ENCODE data around the gene WDR5.
A peak's percentile ranks its signal among the peaks of the same experiment; 100 is the strongest.
"Not testable (repeated sequence)": the region's sequence is repeated elsewhere in the genome, so short reads cannot be mapped to it uniquely, and the experiment has no call there.

WDR5 gene

DNA sequence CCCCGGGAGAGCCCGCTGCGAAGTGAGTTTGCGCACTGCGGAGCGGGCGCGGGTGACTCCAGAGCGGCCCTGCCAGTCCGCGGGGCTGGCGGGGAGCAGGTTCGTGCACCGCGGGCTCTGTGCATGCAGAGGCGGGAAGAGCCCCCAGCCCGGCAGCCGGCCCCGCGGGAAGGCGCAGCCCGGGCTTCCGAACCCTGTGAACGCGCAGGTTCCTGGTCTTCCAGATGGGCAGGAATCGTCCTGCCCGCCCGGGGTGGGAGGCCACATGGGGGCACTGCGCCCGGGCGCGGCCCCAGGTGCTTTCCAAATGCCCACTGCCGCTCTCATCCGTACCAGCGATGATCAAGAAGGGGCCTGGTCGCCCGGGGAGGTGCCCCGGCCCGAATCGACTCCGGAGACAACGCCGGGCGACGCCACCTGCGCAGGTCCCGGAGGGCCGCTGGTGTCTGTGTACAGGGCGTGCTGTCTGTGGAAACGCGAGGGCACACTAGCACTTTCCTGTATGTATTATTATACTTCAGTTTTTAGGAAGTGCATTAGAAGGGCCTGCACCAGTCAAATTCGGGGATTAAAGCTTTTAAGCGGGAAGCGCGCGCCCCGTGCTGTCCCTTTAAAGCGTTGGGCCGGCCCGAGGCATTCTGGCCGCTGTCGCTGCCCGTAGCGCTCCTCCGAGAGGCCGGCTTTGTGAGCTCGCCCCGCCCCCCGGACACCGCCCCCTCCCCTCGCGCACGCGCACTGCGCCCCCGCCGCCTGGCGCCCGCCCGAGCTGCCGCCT, at the start of gene WDR5:
Gene WDR5, plus strand, starts transcription at position 740 of the 775 bp plus-strand sequence. CDS start 3,796 bp downstream, outside the sequence.
- peak; percentile 84 to 87 (median 84) for DNase-seq (ENCODE audit: low read depth in 2 of 3, low spot score in 2 of 3)

- no peak for DNase-seq (ENCODE audit: low read depth in 2 of 3, low spot score in 2 of 3)
Measured at GRCh38 chr9:134088063-134088725, 47.7 kb upstream of the WDR5 start.

- DNase-seq (ENCODE audit: low read depth in 2 of 3, low spot score in 2 of 3), result no peak
Measured at GRCh38 chr9:134089972-134090371, 45.9 kb upstream of the WDR5 start.

GRCh38 chr9:134099123-134099761, 36.6 kb upstream of the WDR5 start:
- DNase-seq (ENCODE audit: low read depth in 2 of 3, low spot score in 2 of 3), result peak; percentile 4 to 30 (median 9)

- DNase-seq (ENCODE audit: low read depth in 2 of 3, low spot score in 2 of 3), result no peak
Measured at GRCh38 chr9:134100040-134100439, 35.8 kb upstream of the WDR5 start.

DNA sequence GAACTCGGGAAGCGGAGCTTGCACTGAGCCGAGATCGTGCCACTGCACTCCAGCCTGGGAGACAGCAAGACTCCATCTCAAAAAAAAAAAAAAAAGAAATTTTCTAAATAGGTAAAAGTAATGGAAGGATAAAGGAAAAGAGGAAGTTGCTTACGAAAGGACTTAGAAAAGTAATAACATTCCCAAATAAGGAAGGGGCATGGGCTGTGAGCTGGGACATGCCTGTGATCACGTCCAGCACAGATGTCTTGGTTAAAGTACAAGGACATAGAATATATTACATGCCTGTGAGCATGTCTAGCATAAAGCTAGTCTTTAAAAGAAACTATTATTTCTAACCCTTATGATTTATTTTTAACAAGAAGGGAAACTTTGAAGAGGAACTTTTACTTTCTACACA, 34.7 kb upstream of the WDR5 start:
- DNase-seq (ENCODE audit: low read depth in 2 of 3, low spot score in 2 of 3), result not testable (repeated sequence)

DNA sequence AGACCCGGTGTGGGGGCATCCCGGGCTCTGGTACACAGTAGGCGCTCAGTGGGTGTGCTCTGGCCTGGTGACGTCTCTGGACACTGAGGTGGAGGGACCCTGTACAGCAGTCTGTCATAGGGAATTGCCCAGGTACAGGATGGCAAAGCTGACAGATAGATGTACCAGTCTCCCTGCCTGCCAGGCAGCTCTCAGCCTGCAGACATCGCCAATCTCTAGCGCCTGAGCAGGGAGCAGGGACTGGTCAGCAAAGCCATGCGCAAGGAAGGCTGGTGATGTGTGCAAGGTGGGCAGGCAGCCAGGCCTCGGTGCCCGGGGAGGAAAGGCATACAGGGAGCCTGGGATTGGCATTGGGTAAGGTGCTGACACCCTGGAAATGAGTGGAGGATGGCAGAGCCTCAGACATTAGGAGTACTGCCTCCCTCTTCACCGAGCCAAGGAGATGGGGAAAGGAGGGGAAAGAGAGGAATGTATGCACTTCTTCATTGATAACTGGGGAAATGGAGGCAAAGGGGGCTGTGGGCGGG, 34.2 kb upstream of the WDR5 start:
- DNase-seq (ENCODE audit: low read depth in 2 of 3, low spot score in 2 of 3), result no peak

GRCh38 chr9:134103391-134103998, 32.4 kb upstream of the WDR5 start:
- DNase-seq (ENCODE audit: low read depth in 2 of 3, low spot score in 2 of 3), result no peak

GRCh38 chr9:134111064-134111463, 24.8 kb upstream of the WDR5 start:
- no peak for DNase-seq (ENCODE audit: low read depth in 2 of 3, low spot score in 2 of 3)

DNA sequence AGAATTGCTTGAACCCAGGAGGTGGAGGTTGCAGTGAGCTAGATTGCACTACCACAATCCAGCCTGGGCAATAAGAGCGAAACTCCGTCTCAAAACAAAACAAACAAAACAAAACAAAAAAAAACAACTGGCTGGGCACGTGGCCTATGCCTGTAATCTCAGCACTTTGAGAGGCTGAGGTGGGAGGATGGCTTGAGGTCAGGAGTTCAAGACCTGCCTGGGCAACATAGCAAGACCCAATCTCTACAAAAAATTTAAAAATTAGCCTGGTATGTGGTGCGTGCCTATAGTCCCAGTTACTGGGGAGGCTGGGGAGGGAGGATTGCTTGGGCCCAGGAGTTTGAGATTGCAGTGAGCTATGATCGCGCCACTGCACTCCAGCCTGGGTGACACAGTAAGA, 23.3 kb upstream of the WDR5 start:
- no peak for DNase-seq (ENCODE audit: low read depth in 2 of 3, low spot score in 2 of 3)

DNA sequence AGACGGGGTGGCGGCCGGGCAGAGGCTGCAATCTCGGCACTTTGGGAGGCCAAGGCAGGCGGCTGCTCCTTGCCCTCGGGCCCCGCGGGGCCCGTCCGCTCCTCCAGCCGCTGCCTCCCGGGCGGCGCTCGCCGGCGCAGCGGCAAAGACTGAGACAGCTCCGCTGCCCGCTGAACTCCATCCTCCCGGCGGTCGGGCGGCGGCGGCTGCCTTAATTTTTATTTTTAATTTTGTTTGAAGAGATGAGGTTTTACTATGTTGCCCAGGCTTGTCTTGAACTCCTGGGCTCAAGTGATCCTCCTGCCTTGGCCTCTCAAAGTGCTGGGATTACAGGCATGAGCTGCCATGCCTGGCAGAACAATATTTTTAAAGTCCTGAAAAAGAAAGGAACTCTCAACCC, 16.9 kb upstream of the WDR5 start:
- DNase-seq (ENCODE audit: low read depth in 2 of 3, low spot score in 2 of 3), result not testable (repeated sequence)

GRCh38 chr9:134123764-134124128, 12.1 kb upstream of the WDR5 start:
- DNase-seq (ENCODE audit: low read depth in 2 of 3, low spot score in 2 of 3), result no peak

DNA sequence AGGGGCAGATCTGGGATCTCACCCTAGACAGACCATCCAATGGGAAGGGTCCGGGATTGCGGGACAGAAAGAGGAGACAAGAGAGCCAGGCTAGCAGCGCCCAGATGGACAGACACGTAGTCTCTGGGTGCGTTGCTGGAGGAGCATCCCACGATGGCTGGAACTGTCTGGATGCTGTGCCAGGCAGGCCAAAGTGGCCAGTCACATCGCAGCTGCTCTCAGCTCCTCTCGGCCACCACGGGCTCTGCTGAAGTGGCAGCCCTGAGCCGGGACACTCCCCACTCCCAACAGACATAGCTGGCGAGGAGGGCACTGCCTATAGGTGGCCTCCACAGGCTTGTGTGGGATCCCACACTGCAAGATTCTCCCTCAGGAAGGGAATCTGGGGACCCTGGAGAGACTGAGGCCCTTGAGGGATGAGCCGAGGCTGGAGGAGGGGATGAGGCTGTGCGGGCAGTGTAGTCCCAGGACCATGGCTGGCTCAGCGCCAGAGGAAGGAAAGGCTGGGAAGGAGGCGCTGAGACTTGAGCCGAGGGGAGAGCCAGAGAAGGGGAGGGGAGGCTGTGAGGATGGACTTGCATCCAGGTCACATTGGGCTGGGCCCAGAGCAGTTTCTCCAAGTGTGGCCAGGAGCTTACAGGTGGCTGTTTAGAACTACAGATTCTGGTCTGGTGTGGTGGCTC, 10.3 kb upstream of the WDR5 start:
- DNase-seq (ENCODE audit: low read depth in 2 of 3, low spot score in 2 of 3), result no peak

- DNase-seq (ENCODE audit: low read depth in 2 of 3, low spot score in 2 of 3), result no peak
Measured at GRCh38 chr9:134126373-134126772, 9.5 kb upstream of the WDR5 start.

DNA sequence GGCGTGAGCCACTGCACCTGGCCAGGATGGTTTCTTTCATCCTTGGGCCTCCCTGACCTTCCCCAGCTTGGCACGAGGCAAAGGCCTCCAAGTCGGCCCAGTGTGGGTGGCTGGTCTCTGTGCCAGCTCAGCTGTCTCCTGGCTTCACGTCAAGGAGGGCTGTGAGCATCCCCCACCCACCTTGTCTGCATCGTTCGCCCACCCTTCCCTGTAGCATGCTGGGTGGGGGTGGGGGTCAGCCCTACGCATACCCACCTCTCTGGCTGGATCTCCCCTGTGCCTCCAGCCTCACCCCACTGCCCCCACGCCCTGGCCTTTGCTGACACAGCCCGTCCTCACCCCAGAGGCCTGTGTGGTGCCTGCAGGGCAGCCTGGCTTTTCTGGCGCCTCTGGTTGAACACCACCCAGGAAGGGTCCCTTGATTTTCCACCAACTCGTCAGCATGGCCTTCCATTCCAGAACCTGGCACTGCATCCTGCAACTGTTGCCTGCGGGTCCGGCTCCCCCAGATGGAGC, 8.8 kb upstream of the WDR5 start:
- no peak for DNase-seq (ENCODE audit: low read depth in 2 of 3, low spot score in 2 of 3)

DNA sequence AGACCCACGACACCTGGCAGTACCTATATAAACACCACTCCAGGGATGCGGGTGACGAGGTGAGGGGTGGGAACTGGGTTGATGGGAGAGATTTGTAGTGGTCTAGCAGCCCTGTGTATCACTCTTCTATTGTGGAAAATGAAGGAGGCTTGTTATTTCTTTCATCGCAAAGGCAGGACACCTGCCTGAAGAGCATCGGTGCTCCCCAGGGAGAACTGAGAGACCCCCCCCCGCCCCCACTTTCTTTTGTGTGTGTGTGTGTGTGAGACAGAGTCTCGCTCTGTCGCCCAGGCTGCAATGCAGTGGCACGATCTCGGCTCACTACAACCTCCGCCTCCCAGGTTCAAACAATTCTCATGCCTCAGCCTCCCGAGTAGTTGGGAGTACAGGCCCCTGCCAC, 8.3 kb upstream of the WDR5 start:
- DNase-seq (ENCODE audit: low read depth in 2 of 3, low spot score in 2 of 3), result no peak

DNA sequence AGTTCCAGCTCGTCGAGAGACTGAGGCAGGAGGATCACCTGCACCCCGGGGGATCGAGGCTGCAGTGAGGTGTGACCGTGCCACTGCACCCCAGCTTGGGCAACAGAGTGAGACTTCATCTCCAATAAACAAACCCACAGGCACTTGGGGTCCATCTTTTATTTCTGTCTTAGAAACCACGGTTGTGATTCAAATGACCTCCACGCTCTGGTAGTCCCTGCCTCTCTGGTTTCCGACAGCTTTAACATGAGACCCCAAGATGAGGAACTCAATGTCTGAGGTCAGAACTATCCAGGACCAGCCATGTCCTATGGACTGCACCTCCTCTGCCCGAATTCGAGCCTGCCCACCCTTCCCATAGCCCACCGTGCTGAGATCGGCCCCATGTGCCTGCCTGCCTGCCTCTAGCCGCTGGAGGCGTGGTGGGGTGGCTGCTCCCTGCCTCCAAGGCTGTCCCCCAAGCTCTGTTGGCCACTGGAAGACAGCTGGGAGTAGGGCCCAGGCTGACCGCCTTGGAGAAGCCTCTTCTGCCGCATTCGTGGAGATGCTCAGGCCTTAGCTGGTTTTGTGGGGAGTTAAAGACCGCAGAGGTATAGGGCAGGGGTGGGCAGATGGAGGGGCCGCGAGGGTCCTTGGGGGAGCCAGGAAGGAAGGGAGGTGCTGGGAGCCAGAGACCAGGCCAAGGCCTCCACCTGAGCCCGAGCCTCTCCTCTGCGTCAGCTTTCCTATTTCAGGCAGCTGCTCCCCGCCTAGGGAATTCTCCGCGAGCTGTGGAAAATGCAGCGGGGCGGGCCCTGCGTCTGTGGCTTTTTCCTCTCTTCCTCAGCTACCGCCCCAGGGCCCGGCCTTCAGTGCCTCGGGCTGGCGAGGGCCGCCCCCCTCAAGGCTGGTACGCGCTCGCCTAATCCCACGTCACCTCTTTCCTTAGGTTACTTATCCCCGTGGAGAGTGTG, 6.9 kb upstream of the WDR5 start:
- DNase-seq (ENCODE audit: low read depth in 2 of 3, low spot score in 2 of 3), result no peak

GRCh38 chr9:134130503-134131375, 5.1 kb upstream of the WDR5 start:
- DNase-seq (ENCODE audit: low read depth in 2 of 3, low spot score in 2 of 3), result no peak
